ENCODE results near the gene ZNF546. TPM values are rescaled to one million over a fixed set of nuclear protein-coding genes. Genes with fewer than 3 reads are reported as not detected.

The ZNF546 gene
- total RNA-seq, 4 donors from 2014 or later = 3.2 to 6.9 (median 4.2) TPM

DNA sequence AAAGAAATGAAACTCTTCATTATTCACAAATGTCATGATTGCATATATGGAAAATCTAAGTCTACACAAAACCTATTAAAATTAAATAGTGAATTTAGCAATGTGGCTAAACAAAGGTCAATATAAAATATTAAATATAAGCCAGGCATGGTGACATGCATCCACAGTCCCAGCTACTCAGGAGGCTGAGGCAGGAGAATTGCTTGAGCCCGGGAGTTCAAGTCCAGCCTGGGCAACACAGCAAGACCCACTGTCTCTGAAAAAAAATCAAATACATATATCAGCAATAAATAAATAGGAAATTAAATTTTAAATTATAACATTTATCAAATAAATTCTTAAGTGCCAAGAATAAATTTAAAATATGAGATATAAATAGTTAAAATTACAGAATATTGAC, 14.0 kb upstream of the ZNF546 start:
- Histone ChIP-seq H3K4me1 (no peaks in the 10 kb centered on the region), H3K4me3 (no peak overlapping the region), H3K27me3 (no peaks in the 10 kb centered on the region), H3K9me3 (peaks cover 0 to 3% (median 3%) of the 10 kb centered on the region in 3 donors), H3K27ac (no peak overlapping the region), H3K36me3 (peaks cover 0 to 61% of the 10 kb centered on the region in 2 donors)
- intact Hi-C loops (cut with DNase I; ENCODE audit: low total_unique reads) = no loop called here
- in situ Hi-C loops (cut with MboI; ENCODE audit: low sequenced_read_pairs in 4 of 4) = loop anchor here in 1 of 4 donors (25.0 kb wide), 1 partner anchor 229 kb away; the partner anchor contains the start of gene TTC9B
- DNase-seq = no peak
- TF ChIP-seq POLR2A (IDR thresholded peaks at IDR 0.05) = no peak
- TF ChIP-seq, protein P1, sequence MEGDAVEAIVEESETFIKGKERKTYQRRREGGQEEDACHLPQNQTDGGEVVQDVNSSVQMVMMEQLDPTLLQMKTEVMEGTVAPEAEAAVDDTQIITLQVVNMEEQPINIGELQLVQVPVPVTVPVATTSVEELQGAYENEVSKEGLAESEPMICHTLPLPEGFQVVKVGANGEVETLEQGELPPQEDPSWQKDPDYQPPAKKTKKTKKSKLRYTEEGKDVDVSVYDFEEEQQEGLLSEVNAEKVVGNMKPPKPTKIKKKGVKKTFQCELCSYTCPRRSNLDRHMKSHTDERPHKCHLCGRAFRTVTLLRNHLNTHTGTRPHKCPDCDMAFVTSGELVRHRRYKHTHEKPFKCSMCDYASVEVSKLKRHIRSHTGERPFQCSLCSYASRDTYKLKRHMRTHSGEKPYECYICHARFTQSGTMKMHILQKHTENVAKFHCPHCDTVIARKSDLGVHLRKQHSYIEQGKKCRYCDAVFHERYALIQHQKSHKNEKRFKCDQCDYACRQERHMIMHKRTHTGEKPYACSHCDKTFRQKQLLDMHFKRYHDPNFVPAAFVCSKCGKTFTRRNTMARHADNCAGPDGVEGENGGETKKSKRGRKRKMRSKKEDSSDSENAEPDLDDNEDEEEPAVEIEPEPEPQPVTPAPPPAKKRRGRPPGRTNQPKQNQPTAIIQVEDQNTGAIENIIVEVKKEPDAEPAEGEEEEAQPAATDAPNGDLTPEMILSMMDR (IDR thresholded peaks at IDR 0.05 in 4 of 5, conservative IDR thresholded peaks at IDR 0.05 in 1 of 5) = no peak
- no peak for ATAC-seq

DNA sequence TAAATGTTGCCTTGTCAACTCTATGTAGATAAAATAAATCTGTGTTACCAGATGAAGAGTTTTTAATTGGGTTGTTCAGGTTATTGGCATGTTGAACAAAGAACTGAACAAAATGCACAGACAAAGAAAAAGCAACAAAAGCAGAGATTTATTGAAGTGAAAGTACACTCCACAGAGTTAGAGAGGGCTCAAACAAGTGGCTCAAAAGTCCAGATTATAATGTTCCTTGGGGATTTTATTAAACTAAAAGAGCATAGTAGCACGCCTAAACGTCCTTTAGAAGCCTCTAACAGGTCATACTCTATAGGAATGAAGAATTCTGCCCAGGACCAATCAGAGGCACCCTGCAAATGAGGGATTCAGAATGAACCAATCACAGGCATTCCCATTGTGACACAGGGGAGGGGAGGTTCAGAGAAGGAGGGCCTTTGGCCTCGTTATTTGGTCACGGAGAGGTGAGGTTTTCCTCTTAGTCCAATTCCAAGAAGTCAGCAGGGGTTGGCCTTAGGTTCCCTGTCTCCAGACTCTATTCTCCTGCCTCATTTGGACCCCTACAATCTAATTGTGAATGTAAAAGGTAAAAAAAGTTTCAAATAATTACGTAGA, 13.1 kb upstream of the ZNF546 start:
- H3K9me3 ChIP-seq = peaks cover 0 to 3% (median 3%) of the 10 kb centered on the region in 3 donors
- intact Hi-C loops (cut with DNase I; ENCODE audit: low total_unique reads) (no loop called here), in situ Hi-C loops (cut with MboI; ENCODE audit: low sequenced_read_pairs in 4 of 4) (loop anchor here in 1 of 4 donors (25.0 kb wide), 1 partner anchor 229 kb away; the partner anchor contains the start of gene TTC9B)

DNA sequence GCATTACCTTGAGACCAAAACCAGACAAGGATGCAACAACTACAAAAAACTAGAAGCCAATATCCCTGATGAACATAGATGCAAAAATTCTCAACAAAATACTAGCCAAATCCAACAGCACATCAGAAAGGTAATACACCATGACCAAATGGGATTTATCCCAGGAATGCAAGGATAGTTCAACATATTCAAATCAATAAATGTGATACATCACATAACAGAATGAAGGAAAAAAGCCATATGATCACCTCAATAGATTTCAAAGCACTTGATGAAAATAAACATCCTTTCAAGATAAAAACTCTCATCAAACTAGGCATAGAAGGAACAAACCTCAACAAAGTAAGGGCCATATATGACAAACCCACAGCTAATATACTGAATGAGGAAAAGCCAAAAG, 10.2 kb upstream of the ZNF546 start:
- in situ Hi-C loops (cut with MboI; ENCODE audit: low sequenced_read_pairs in 4 of 4) = loop anchor here in 1 of 4 donors (25.0 kb wide), 1 partner anchor 226 kb away; the partner anchor contains the start of gene TTC9B
- H3K27me3 ChIP-seq = no peaks in the 10 kb centered on the region

More for the DNA sequence above, 13.1 kb upstream of the ZNF546 start:
- DNase-seq (no peak), ATAC-seq (no peak)
- peaks cover 0 to 54% of the 10 kb centered on the region in 2 donors for H3K36me3 ChIP-seq
- no peak overlapping the region for H3K27ac ChIP-seq
- H3K27me3 ChIP-seq = no peaks in the 10 kb centered on the region
- no peak for TF ChIP-seq POLR2A (IDR thresholded peaks at IDR 0.05)
- TF ChIP-seq, protein P1 (IDR thresholded peaks at IDR 0.05 in 4 of 5, conservative IDR thresholded peaks at IDR 0.05 in 1 of 5) = no peak
- H3K4me3 ChIP-seq = no peak overlapping the region
- no peaks in the 10 kb centered on the region for H3K4me1 ChIP-seq

DNA sequence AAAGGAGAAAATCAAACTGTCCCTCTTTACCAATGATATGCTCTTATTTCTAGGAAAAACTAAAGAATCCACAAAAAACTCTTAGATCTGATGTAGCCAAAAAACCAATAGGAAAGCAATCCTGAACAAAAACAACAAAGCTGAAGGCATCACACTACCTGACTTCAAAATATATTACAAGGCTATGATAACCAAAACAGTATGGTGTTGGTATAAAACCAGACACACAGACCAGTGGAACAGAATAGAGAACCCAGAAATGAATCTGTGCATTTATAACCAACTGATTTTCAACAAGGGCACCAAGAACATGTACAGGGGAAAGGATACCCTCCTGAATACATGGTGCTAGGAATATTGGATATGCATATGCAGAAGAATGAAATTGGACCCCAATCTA, 9.7 kb upstream of the ZNF546 start:
- Histone ChIP-seq H3K27ac (no peak overlapping the region), H3K9me3 (peaks cover 0 to 3% (median 3%) of the 10 kb centered on the region in 3 donors), H3K4me1 (no peaks in the 10 kb centered on the region), H3K4me3 (no peak overlapping the region), H3K27me3 (no peaks in the 10 kb centered on the region), H3K36me3 (peaks cover 0 to 22% of the 10 kb centered on the region in 2 donors)
- intact Hi-C loops (cut with DNase I; ENCODE audit: low total_unique reads) = no loop called here
- ATAC-seq = no peak
- TF ChIP-seq, protein P1 (IDR thresholded peaks at IDR 0.05 in 4 of 5, conservative IDR thresholded peaks at IDR 0.05 in 1 of 5) = no peak
- TF ChIP-seq POLR2A (IDR thresholded peaks at IDR 0.05) = no peak
- DNase-seq = no peak
- in situ Hi-C loops (cut with MboI; ENCODE audit: low sequenced_read_pairs in 4 of 4) = loop anchor here in 1 of 4 donors (25.0 kb wide), 1 partner anchor 225 kb away; the partner anchor contains the start of gene TTC9B

More for the DNA sequence above, 10.2 kb upstream of the ZNF546 start:
- no peak overlapping the region for H3K27ac ChIP-seq
- no peak overlapping the region for H3K4me3 ChIP-seq
- peaks cover 0 to 26% of the 10 kb centered on the region in 2 donors for H3K36me3 ChIP-seq
- ATAC-seq (no peak), DNase-seq (no peak)
- no peaks in the 10 kb centered on the region for H3K4me1 ChIP-seq
- H3K9me3 ChIP-seq = peaks cover 0 to 3% (median 3%) of the 10 kb centered on the region in 3 donors
- no peak for TF ChIP-seq POLR2A (IDR thresholded peaks at IDR 0.05)
- TF ChIP-seq, protein P1 (IDR thresholded peaks at IDR 0.05 in 4 of 5, conservative IDR thresholded peaks at IDR 0.05 in 1 of 5) = no peak
- intact Hi-C loops (cut with DNase I; ENCODE audit: low total_unique reads) = no loop called here

All from gastrocnemius medialis (tissue), 4 donors.